ENCODE measurements around the gene FER.

FER gene

GRCh38 chr5:108711898-108712297, 35.8 kb upstream of the FER start:
- H3K4me1 ChIP-seq (ENCODE audit: control insufficient read depth in 1 of 2, insufficient read depth in 1 of 2, low read depth in 1 of 2, low read length in 1 of 2) = no peaks in the 10 kb centered on the region
- H3K9me3 ChIP-seq = no peaks in the 10 kb centered on the region
- TF ChIP-seq CTCF (IDR thresholded peaks at IDR 0.05) = no peak
- no peaks in the 10 kb centered on the region for H3K36me3 ChIP-seq
- H3K27me3 ChIP-seq = no peaks in the 10 kb centered on the region
- no peak overlapping the region for H3K27ac ChIP-seq
- no peak overlapping the region for H3K4me3 ChIP-seq (ENCODE audit: low read depth in 1 of 2, low read length in 1 of 2)

GRCh38 chr5:108715408-108715807, 32.3 kb upstream of the FER start:
- Histone ChIP-seq H3K27ac (no peak overlapping the region), H3K4me1 (ENCODE audit: control insufficient read depth in 1 of 2, insufficient read depth in 1 of 2, low read depth in 1 of 2, low read length in 1 of 2) (peaks cover 0 to 4% of the 10 kb centered on the region in 2 experiments), H3K27me3 (no peaks in the 10 kb centered on the region), H3K36me3 (no peaks in the 10 kb centered on the region), H3K4me3 (ENCODE audit: low read depth in 1 of 2, low read length in 1 of 2) (no peak overlapping the region), H3K9me3 (no peaks in the 10 kb centered on the region)
- no peak for TF ChIP-seq CTCF (IDR thresholded peaks at IDR 0.05)

- H3K4me1 ChIP-seq (ENCODE audit: control insufficient read depth in 1 of 2, insufficient read depth in 1 of 2, low read depth in 1 of 2, low read length in 1 of 2) = peaks cover 0 to 4% of the 10 kb centered on the region in 2 experiments
- H3K4me3 ChIP-seq (ENCODE audit: low read depth in 1 of 2, low read length in 1 of 2) = no peak overlapping the region
- no peaks in the 10 kb centered on the region for H3K27me3 ChIP-seq
- H3K27ac ChIP-seq = no peak overlapping the region
- no peaks in the 10 kb centered on the region for H3K9me3 ChIP-seq
- TF ChIP-seq CTCF (IDR thresholded peaks at IDR 0.05) = no peak
- no peaks in the 10 kb centered on the region for H3K36me3 ChIP-seq
These were observed 27.3 kb upstream of the FER start for GRCh38 chr5:108720391-108720790.

- Histone ChIP-seq H3K27ac (no peak overlapping the region), H3K4me1 (ENCODE audit: control insufficient read depth in 1 of 2, insufficient read depth in 1 of 2, low read depth in 1 of 2, low read length in 1 of 2) (peaks cover 21 to 25% of the 10 kb centered on the region in 2 experiments), H3K4me3 (ENCODE audit: low read depth in 1 of 2, low read length in 1 of 2) (peak overlapping the region in 1 of 2 experiments; percentile 74), H3K36me3 (no peaks in the 10 kb centered on the region), H3K27me3 (no peaks in the 10 kb centered on the region), H3K9me3 (no peaks in the 10 kb centered on the region)
- no peak for TF ChIP-seq CTCF (IDR thresholded peaks at IDR 0.05)
These were observed 21.1 kb upstream of the FER start for GRCh38 chr5:108726446-108727235.

GRCh38 chr5:108727236-108727650, 20.5 kb upstream of the FER start:
- TF ChIP-seq CTCF (IDR thresholded peaks at IDR 0.05) = no peak
- H3K4me1 ChIP-seq (ENCODE audit: control insufficient read depth in 1 of 2, insufficient read depth in 1 of 2, low read depth in 1 of 2, low read length in 1 of 2) = peaks cover 21 to 25% of the 10 kb centered on the region in 2 experiments
- H3K4me3 ChIP-seq (ENCODE audit: low read depth in 1 of 2, low read length in 1 of 2) = peak overlapping the region; percentile 66 to 74
- no peaks in the 10 kb centered on the region for H3K9me3 ChIP-seq
- no peaks in the 10 kb centered on the region for H3K36me3 ChIP-seq
- peak overlapping the region; percentile 77 for H3K27ac ChIP-seq
- no peaks in the 10 kb centered on the region for H3K27me3 ChIP-seq
